HepG2 (cell line): Measurements from ENCODE around the gene L3MBTL4. TPM values are rescaled to one million over a fixed set of nuclear protein-coding genes. Genes with fewer than 3 reads are reported as not detected.

Experiments used
- DBP ChIP-seq: sonication (generic); formaldehyde crosslinking; IDR thresholded peaks from 2 replicates; pipeline ENCODE4 v1.4.0; 2020; ENCODE audit warnings: missing genetic modification reagents; ENCODE audit errors: not compliant biosample characterization
- FOXO4 ChIP-seq: sonication (generic); formaldehyde crosslinking; conservative IDR thresholded peaks from 2 replicates; pipeline ENCODE4 v1.8.1; 2023; ENCODE audit warnings: missing genetic modification reagents
- HINFP ChIP-seq: sonication (generic); formaldehyde crosslinking; IDR thresholded peaks from 2 replicates; pipeline ENCODE4 v1.4.0; 2020; ENCODE audit warnings: low read depth, mild to moderate bottlenecking, missing genetic modification reagents
- MAFK ChIP-seq, 2 experiments: IDR thresholded peaks in 1 of 2; conservative IDR thresholded peaks in 1 of 2; 2 replicates each; pipeline ENCODE4 v1.6.1; 2011; ENCODE audit warnings: improper control_type of control experiment in 2 of 2, low read length in 2 of 2
- MLX ChIP-seq: IDR thresholded peaks from 2 replicates; pipeline ENCODE4 v1.6.1; 2016
- MTF2 ChIP-seq: sonication (generic); formaldehyde crosslinking; IDR thresholded peaks from 2 replicates; pipeline ENCODE4 v1.5.0; 2020; ENCODE audit warnings: missing genetic modification reagents, borderline replicate concordance
- NFIC ChIP-seq: IDR thresholded peaks from 2 replicates; pipeline ENCODE4 v1.6.1; 2012; ENCODE audit warnings: mild to moderate bottlenecking, low read length, inconsistent platforms
- NR2F1 ChIP-seq, 2 experiments: fragments of 450-650 bp in 1 of 2; formaldehyde crosslinking in 1 of 2; IDR thresholded peaks; 2 replicates each; pipeline versions ENCODE4 v1.5.0 to v1.6.1; 2016 to 2020; ENCODE audit warnings: mild to moderate bottlenecking in 1 of 2, missing compliant biosample characterization in 1 of 2, missing genetic modification reagents in 1 of 2, moderate library complexity in 1 of 2
- SKI ChIP-seq: fragments of 450-650 bp; IDR thresholded peaks from one replicate; pipeline ENCODE4 v1.6.1; 2018; ENCODE audit warnings: mild to moderate bottlenecking; ENCODE audit not compliant: partially characterized antibody
- TCF7 ChIP-seq: sonication (generic); IDR thresholded peaks from 2 replicates; pipeline ENCODE4 v1.6.1; 2016; ENCODE audit warnings: antibody characterized with exemption, low read depth
- ZBTB26 ChIP-seq: IDR thresholded peaks from 2 replicates; pipeline ENCODE4 v1.6.1; 2016; ENCODE audit warnings: missing compliant biosample characterization, missing genetic modification reagents, borderline replicate concordance
- ZBTB43 ChIP-seq: sonication (generic); formaldehyde crosslinking; conservative IDR thresholded peaks from 2 replicates; pipeline ENCODE4 v1.4.0; 2020; ENCODE audit warnings: missing genetic modification reagents
- ZNF331 ChIP-seq: sonication (generic); formaldehyde crosslinking; IDR thresholded peaks from 2 replicates; pipeline ENCODE4 v1.4.0; 2020; ENCODE audit warnings: missing genetic modification reagents
- ZNF484 ChIP-seq: sonication (generic); formaldehyde crosslinking; IDR thresholded peaks from 2 replicates; pipeline ENCODE4 v1.5.1; 2020; ENCODE audit warnings: mild to moderate bottlenecking, low read depth, missing genetic modification reagents, borderline replicate concordance
- ZNF501 ChIP-seq: sonication (generic); formaldehyde crosslinking; IDR thresholded peaks from 2 replicates; pipeline ENCODE4 v1.5.1; 2020; ENCODE audit warnings: mild to moderate bottlenecking, moderate library complexity, missing genetic modification reagents
- ZNF652 ChIP-seq: IDR thresholded peaks from 2 replicates; pipeline ENCODE4 v1.6.1; 2016; ENCODE audit warnings: low read depth, borderline replicate concordance
- ZNF770 ChIP-seq: sonication (generic); formaldehyde crosslinking; IDR thresholded peaks from 2 replicates; pipeline ENCODE4 v1.5.0; 2020; ENCODE audit warnings: mild to moderate bottlenecking, missing genetic modification reagents
- ZNF839 ChIP-seq: sonication (generic); formaldehyde crosslinking; IDR thresholded peaks from 2 replicates; pipeline ENCODE4 v1.4.0; 2020; ENCODE audit warnings: missing genetic modification reagents, mild to moderate bottlenecking, borderline replicate concordance
- ZSCAN29 ChIP-seq: sonication (generic); formaldehyde crosslinking; conservative IDR thresholded peaks from 2 replicates; pipeline ENCODE4 v1.4.0; 2020; ENCODE audit warnings: mild to moderate bottlenecking, missing genetic modification reagents
- polyA plus RNA-seq, 8 experiments: library from polyadenylated mRNA; depleted of rRNA in 3 of 8; stranded (reverse) in 7 of 8; unstranded in 1 of 8; fragments of >200 nt; fragmentation: Illumina TruSeq in 4 of 8; extraction: Trizol in 4 of 8; gene quantifications; 2 replicates each; pipeline versions ENCODE4 v1.2.1 to v1.2.3, GENCODE V29; 2011 to 2016; ENCODE audit warnings: low read depth in 4 of 8, missing spikeins in 1 of 8, mixed read lengths in 1 of 8; ENCODE audit not compliant: insufficient read depth in 1 of 8
- total RNA-seq, 5 experiments: library from RNA; depleted of rRNA; stranded (reverse); fragments of >200 nt; fragmentation: Illumina TruSeq; extraction: Trizol; gene quantifications; 2 replicates each; pipeline ENCODE4 v1.2.3, GENCODE V29; 2016; ENCODE audit warnings: low read depth in 1 of 5

Gene L3MBTL4
- total and polyA plus RNA-seq, 2 of the 13 experiments (the other 11 are each of a cell fraction or from before 2014, with no cell fraction given): 10.8 to 13.3 TPM

GRCh38 chr18:6376433-6377229, 38.1 kb downstream of the L3MBTL4 start (continued):
- TF ChIP-seq ZNF839 (CRISPR knock-in tag) (no peak), ZNF484 (CRISPR knock-in tag) (no peak), TCF7 (peak; percentile 65; the same call in 1 of the 2 replicates), HINFP (no peak), NR2F1 (CRISPR knock-in tag; IDR thresholded peaks at IDR 0.05) (peak in 1 of 2 experiments; percentile 65; a peak in 1 of 4 replicates), MTF2 (CRISPR knock-in tag) (no peak), ZNF652 (CRISPR knock-in tag) (0 out of 2 replicates have a peak, but pooled peaks have one; percentile 9), MAFK (conservative IDR thresholded peaks at IDR 0.05 in 1 of 2, IDR thresholded peaks at IDR 0.05 in 1 of 2; ENCODE audit: low read length in 2 of 2) (peak; percentile 76 to 81), NFIC (peak; percentile 88; the same call in 1 of the 2 replicates), ZSCAN29 (CRISPR knock-in tag) (no peak), ZNF770 (CRISPR knock-in tag) (peak; percentile 94), ZNF501 (no peak), SKI (peak; percentile 32), ZBTB26 (peak; percentile 71), MLX (CRISPR knock-in tag) (peak; percentile 49; the same call in 1 of the 2 replicates), DBP (CRISPR knock-in tag) (no peak), ZNF331 (peak; percentile 35; the same call in 1 of the 2 replicates), ZBTB43 (CRISPR knock-in tag) (0 out of 2 replicates have a peak, but pooled peaks have one; percentile 48), FOXO4 (CRISPR knock-in tag) (no peak)
